Panc1 (cell line): ENCODE results near the gene SLC15A1.

ENCODE experiments used
- POLR2AphosphoS5 ChIP-seq: IDR thresholded peaks from 2 replicates; pipeline ENCODE4 v1.6.1; 2012; ENCODE audit warnings: mild to moderate bottlenecking, low read depth, low read length, moderate library complexity
- SIN3A ChIP-seq: IDR thresholded peaks from 2 replicates; pipeline ENCODE4 v1.6.1; 2012; ENCODE audit warnings: low read depth, mild to moderate bottlenecking, low read length, moderate library complexity, borderline replicate concordance; ENCODE audit not compliant: insufficient read depth
- TF ChIP-seq, protein P1 (sequence below): fragments of 450-650 bp; IDR thresholded peaks from 2 replicates; pipeline ENCODE4 v1.5.1; 2017; ENCODE audit warnings: mild to moderate bottlenecking

DNA sequence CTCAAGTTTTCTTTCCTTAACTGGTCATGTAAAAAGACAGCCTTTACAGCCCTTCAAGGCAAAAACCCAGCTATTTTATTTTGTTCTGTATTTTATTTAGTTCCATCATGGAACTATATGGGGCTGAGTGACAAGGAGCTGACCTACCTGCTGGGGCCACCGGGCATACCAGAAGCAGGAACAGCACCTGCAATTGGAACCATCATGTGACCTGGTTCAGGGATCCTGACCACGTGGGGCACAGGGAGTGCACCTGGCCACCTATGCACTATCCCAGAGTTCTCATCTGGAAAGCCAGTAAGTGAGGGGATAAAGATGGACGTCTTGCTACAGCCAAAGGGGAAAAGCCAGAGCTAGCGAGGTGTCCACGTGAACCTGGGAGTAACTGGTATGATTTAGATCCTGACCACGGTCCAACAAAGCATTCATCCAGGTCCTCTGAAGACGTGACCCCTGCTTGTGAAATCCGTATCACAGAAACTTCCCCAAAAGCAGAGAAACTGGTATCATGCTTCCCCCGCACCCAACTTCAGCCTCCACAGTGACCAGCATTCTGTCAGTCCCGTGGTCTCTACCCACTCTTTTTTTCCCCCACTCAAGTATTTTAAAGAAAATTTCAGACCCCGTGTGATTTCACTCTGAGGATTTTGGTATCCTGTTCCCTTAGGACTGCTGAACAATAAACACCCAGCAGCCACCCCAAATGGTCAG, 40.5 kb upstream of the SLC15A1 start:
- no peak for TF ChIP-seq SIN3A
- TF ChIP-seq, protein P1, sequence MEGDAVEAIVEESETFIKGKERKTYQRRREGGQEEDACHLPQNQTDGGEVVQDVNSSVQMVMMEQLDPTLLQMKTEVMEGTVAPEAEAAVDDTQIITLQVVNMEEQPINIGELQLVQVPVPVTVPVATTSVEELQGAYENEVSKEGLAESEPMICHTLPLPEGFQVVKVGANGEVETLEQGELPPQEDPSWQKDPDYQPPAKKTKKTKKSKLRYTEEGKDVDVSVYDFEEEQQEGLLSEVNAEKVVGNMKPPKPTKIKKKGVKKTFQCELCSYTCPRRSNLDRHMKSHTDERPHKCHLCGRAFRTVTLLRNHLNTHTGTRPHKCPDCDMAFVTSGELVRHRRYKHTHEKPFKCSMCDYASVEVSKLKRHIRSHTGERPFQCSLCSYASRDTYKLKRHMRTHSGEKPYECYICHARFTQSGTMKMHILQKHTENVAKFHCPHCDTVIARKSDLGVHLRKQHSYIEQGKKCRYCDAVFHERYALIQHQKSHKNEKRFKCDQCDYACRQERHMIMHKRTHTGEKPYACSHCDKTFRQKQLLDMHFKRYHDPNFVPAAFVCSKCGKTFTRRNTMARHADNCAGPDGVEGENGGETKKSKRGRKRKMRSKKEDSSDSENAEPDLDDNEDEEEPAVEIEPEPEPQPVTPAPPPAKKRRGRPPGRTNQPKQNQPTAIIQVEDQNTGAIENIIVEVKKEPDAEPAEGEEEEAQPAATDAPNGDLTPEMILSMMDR, result no peak
- no peak for TF ChIP-seq POLR2AphosphoS5
